Endothelial cell of umbilical vein (primary cell): ENCODE measurements around the gene FMNL3. TPM values are rescaled to one million over a fixed set of nuclear protein-coding genes. Genes with fewer than 3 reads are reported as not detected.

Source experiments
- BruUV-seq: library from RNA; stranded (reverse); fragments of 400-500 nt; replicated peaks from 2 replicates; lab custom pipeline; 2021; lab: Mats Ljungman, UMichigan
- CTCF ChIA-PET: fragments of 300-600, 350-600 bp; sonication (Branson Sonifier 250); formaldehyde crosslinking; loops from one replicate; lab custom pipeline; 2021; ENCODE audit warnings: antibody characterized with exemption, inconsistent platforms; lab: Charles Lee
- POLR2A ChIA-PET: fragments of 300-600, 350-600 bp; sonication (Branson Sonifier 250); formaldehyde crosslinking; loops from one replicate; lab custom pipeline; 2021; ENCODE audit warnings: antibody characterized with exemption, inconsistent platforms; lab: Charles Lee
- DNase-seq: peaks from one replicate; pipeline ENCODE4 v3.0.0-alpha.2; 2011; ENCODE audit warnings: low read depth, low spot score
- FAIRE-seq: peaks from 2 replicates; lab custom pipeline; 2011; peaks lifted over from hg19 to GRCh38; lab: Jason Lieb, UNC
- H2AFZ ChIP-seq: 2 replicates; pipeline ENCODE4 v1.6.0; 2012; ENCODE audit warnings: low read depth, low read length, control low read depth, inconsistent platforms
- H3K27ac ChIP-seq: 2 replicates; pipeline ENCODE4 v1.5.1; 2011; ENCODE audit warnings: low read depth, mild to moderate bottlenecking, control low read depth, low read length, moderate library complexity; ENCODE audit not compliant: insufficient read depth
- H3K27me3 ChIP-seq, 2 experiments: 2 replicates each; pipeline versions ENCODE4 v1.6.0 to v1.6.1; 2011; ENCODE audit warnings: low read length in 2 of 2, mixed read lengths in 1 of 2; ENCODE audit not compliant: control insufficient read depth in 2 of 2, insufficient read depth in 2 of 2
- H3K36me3 ChIP-seq, 2 experiments: 2 replicates in 1 of 2; 3 replicates in 1 of 2; pipeline ENCODE4 v1.5.1; 2011; ENCODE audit warnings: low read length in 2 of 2, mild to moderate bottlenecking in 1 of 2, moderate library complexity in 1 of 2; ENCODE audit not compliant: control insufficient read depth in 2 of 2, insufficient read depth in 2 of 2; ENCODE audit errors: extremely low read depth in 1 of 2
- H3K4me1 ChIP-seq: 3 replicates; pipeline ENCODE4 v1.5.1; 2011; ENCODE audit warnings: mild to moderate bottlenecking, low read length; ENCODE audit not compliant: control insufficient read depth, insufficient read depth; ENCODE audit errors: extremely low read depth
- H3K4me2 ChIP-seq: 2 replicates; pipeline ENCODE4 v1.6.1; 2011; ENCODE audit warnings: low read length, control low read depth, mixed read lengths; ENCODE audit not compliant: insufficient read depth
- H3K4me3 ChIP-seq, 3 experiments: fragments of 200-600 bp in 1 of 3; sonication (generic), shearing (Covaris generic) in 1 of 3; replicated peaks in 1 of 3; 2 replicates each; pipeline ENCODE4 v1.5.1; 2011 to 2016; ENCODE audit warnings: control low read depth in 3 of 3, low read length in 3 of 3, mild to moderate bottlenecking in 2 of 3, inconsistent platforms in 1 of 3, low read depth in 1 of 3, moderate library complexity in 1 of 3; ENCODE audit not compliant: insufficient read depth in 1 of 3
- H3K79me2 ChIP-seq: 2 replicates; pipeline ENCODE4 v1.6.0; 2012; ENCODE audit warnings: low read length, inconsistent platforms; ENCODE audit not compliant: control insufficient read depth, insufficient read depth
- H3K9ac ChIP-seq: replicated peaks from 2 replicates; pipeline ENCODE3; 2011; ENCODE audit warnings: low read length, control low read depth; ENCODE audit not compliant: insufficient read depth; ENCODE audit errors: extremely low read depth
- H3K9me1 ChIP-seq: replicated peaks from 3 replicates; pipeline ENCODE4 v1.6.0; 2011; ENCODE audit warnings: mild to moderate bottlenecking, low read length; ENCODE audit not compliant: control insufficient read depth, insufficient read depth; ENCODE audit errors: extremely low read depth
- H3K9me3 ChIP-seq: replicated peaks from 2 replicates; pipeline ENCODE4 v1.5.1; 2012; ENCODE audit warnings: low read length, inconsistent platforms; ENCODE audit not compliant: control insufficient read depth, insufficient read depth
- H4K20me1 ChIP-seq: replicated peaks from 2 replicates; pipeline ENCODE3; 2011; ENCODE audit warnings: mild to moderate bottlenecking, low read length; ENCODE audit not compliant: control insufficient read depth, insufficient read depth; ENCODE audit errors: extremely low read depth
- FOS ChIP-seq: IDR thresholded peaks from 2 replicates; pipeline ENCODE4 v1.6.1; 2011; ENCODE audit warnings: mild to moderate bottlenecking, low read length, moderate library complexity, borderline replicate concordance; ENCODE audit not compliant: insufficient read depth
- dilution Hi-C: fragments of 300-500 bp; cut with MboI; formaldehyde crosslinking; loops from one replicate; pipeline ENCODE4 v1.15.0; 2019; ENCODE audit warnings: low sequenced_read_pairs; ENCODE audit not compliant: extremely low pct_ligation_motif_present
- intact Hi-C: fragments of 100-400 bp; cut with micrococcal nuclease; formaldehyde crosslinking; loops from one replicate; pipeline ENCODE4 v1.10.0; 2022
- polyA plus RNA-seq, 4 experiments: library from polyadenylated mRNA; depleted of rRNA in 3 of 4; stranded (reverse) in 3 of 4; unstranded in 1 of 4; fragments of >200 nt; gene quantifications; 2 replicates each; pipeline versions ENCODE4 v1.2.1 to v1.2.3, GENCODE V29; 2011 to 2012; ENCODE audit warnings: missing spikeins in 1 of 4
- total RNA-seq: library from RNA; stranded (reverse); gene quantifications from 2 replicates; pipeline ENCODE4 v1.2.3, GENCODE V29; 2021
- TF ChIP-seq, protein P1 (sequence below), 2 donors: IDR thresholded peaks; 1 replicate in 1 of 2; 2 replicates in 1 of 2; pipeline ENCODE4 v1.5.1; 2011; ENCODE audit warnings: low read length in 2 of 2, mild to moderate bottlenecking in 2 of 2, moderate library complexity in 2 of 2, control low read depth in 1 of 2, inconsistent platforms in 1 of 2, low read depth in 1 of 2; ENCODE audit not compliant: insufficient read depth in 1 of 2; ENCODE audit errors: extremely low read depth in 1 of 2

FMNL3 gene
- total and polyA plus RNA-seq, 2 donors (not counting 3 experiments of a cell fraction or from before 2014, with no cell fraction given): 35.1 to 93.3 TPM

GRCh38 chr12:49703647-49704137 is 3.5 kb downstream of the FMNL3 start:
- FAIRE-seq: peak; percentile 42

More at GRCh38 chr12:49703647-49704137, 3.5 kb downstream of the FMNL3 start:
- ChIA-PET CTCF (interaction anchor here (0.6 to 5.7 kb wide), 13 partner anchors 8 to 372 kb away, joined by 3 to 59 read pairs (median 6); partner anchors contain the start of gene TMBIM6), POLR2A (interaction anchor here (0.6 to 2.4 kb wide), 6 partner anchors 30 to 125 kb away, joined by 3 to 10 read pairs (median 4); partner anchors contain the start of genes NCKAP5L and TMBIM6)
- Histone ChIP-seq H3K9me3 (no peaks in the 10 kb centered on the region), H3K4me1 (peaks cover 50% of the 10 kb centered on the region), H3K79me2 (peaks cover 73% of the 10 kb centered on the region), H3K4me2 (peak overlapping the region; percentile 57), H3K36me3 (no peaks in the 10 kb centered on the region), H4K20me1 (peaks cover 4% of the 10 kb centered on the region), H3K4me3 (no peak overlapping the region), H3K9ac (no peak overlapping the region), H3K9me1 (no peaks in the 10 kb centered on the region), H3K27ac (peak overlapping the region; percentile 29), H3K27me3 (peaks cover 0 to under 1% of the 10 kb centered on the region in 2 experiments), H2AFZ (no peak overlapping the region)
- dilution Hi-C loops: no loop called here
- no TSS peak for BruUV-seq
- intact Hi-C loops: no loop called here
- TF ChIP-seq, protein P1, sequence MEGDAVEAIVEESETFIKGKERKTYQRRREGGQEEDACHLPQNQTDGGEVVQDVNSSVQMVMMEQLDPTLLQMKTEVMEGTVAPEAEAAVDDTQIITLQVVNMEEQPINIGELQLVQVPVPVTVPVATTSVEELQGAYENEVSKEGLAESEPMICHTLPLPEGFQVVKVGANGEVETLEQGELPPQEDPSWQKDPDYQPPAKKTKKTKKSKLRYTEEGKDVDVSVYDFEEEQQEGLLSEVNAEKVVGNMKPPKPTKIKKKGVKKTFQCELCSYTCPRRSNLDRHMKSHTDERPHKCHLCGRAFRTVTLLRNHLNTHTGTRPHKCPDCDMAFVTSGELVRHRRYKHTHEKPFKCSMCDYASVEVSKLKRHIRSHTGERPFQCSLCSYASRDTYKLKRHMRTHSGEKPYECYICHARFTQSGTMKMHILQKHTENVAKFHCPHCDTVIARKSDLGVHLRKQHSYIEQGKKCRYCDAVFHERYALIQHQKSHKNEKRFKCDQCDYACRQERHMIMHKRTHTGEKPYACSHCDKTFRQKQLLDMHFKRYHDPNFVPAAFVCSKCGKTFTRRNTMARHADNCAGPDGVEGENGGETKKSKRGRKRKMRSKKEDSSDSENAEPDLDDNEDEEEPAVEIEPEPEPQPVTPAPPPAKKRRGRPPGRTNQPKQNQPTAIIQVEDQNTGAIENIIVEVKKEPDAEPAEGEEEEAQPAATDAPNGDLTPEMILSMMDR (IDR thresholded peaks at IDR 0.05; ENCODE audit: extremely low read depth in 1 of 2, insufficient read depth in 1 of 2, low read depth in 1 of 2, low read length in 2 of 2): no peak
- peak; percentile 16 for TF ChIP-seq FOS
- peak; percentile 49 for DNase-seq
